RWPE2 (cell line): ENCODE results near the gene PIK3CD.
"Not testable (repeated sequence)": the region's sequence is repeated elsewhere in the genome, so short reads cannot be mapped to it uniquely, and the experiment has no call there.

Experiments used
- ATAC-seq: fragments of 200-7000 bp; cut with Tn5 transposase; 3 replicates; pipeline ENCODE4 v1.9.1; 2021; ENCODE audit warnings: low read depth
- DNase-seq: peaks from one replicate; pipeline ENCODE4 v3.0.0-alpha.2; 2020; ENCODE audit warnings: low spot score
- H3K27ac ChIP-seq: fragments of 450-650 bp; 2 replicates; pipeline ENCODE4 v1.5.1; 2017; ENCODE audit warnings: mild to moderate bottlenecking; ENCODE audit not compliant: poor library complexity, severe bottlenecking
- H3K27me3 ChIP-seq: fragments of 250-450 bp; sonication (Bioruptor Pico); 2 replicates; pipeline ENCODE4 v1.5.1; 2021; ENCODE audit warnings: mild to moderate bottlenecking, moderate library complexity; ENCODE audit not compliant: insufficient read depth, poor library complexity, severe bottlenecking
- H3K36me3 ChIP-seq: fragments of 250-450 bp; sonication (Bioruptor Pico); 2 replicates; pipeline ENCODE4 v1.5.1; 2020; ENCODE audit warnings: low read depth, mild to moderate bottlenecking, moderate library complexity
- H3K4me1 ChIP-seq: fragments of 250-450 bp; sonication (Bioruptor Pico); 2 replicates; pipeline ENCODE4 v1.5.1; 2021; ENCODE audit warnings: mild to moderate bottlenecking, moderate library complexity; ENCODE audit not compliant: insufficient read depth, poor library complexity, severe bottlenecking
- H3K4me3 ChIP-seq: fragments of 250-450 bp; sonication (Bioruptor Pico); 2 replicates; pipeline ENCODE4 v1.5.1; 2021; ENCODE audit warnings: mild to moderate bottlenecking, moderate library complexity; ENCODE audit not compliant: severe bottlenecking
- H3K9me3 ChIP-seq: fragments of 250-450 bp; sonication (Bioruptor Pico); 2 replicates; pipeline ENCODE4 v1.5.1; 2021; ENCODE audit warnings: mild to moderate bottlenecking, moderate library complexity; ENCODE audit not compliant: severe bottlenecking
- CTCF ChIP-seq: fragments of 450-650 bp; IDR thresholded peaks from one replicate; pipeline ENCODE4 v1.5.1; 2017; ENCODE audit warnings: mild to moderate bottlenecking, moderate library complexity; ENCODE audit not compliant: poor library complexity, severe bottlenecking

Gene PIK3CD

GRCh38 chr1:9706178-9706577, 54.6 kb downstream of the PIK3CD start:
- H3K4me3 ChIP-seq: no peak overlapping the region
- peak overlapping the region; percentile 42 for H3K27ac ChIP-seq
- peaks cover 6% of the 10 kb centered on the region for H3K36me3 ChIP-seq
- ATAC-seq (no peak), DNase-seq (no peak)
- TF ChIP-seq CTCF: no peak
- no peaks in the 10 kb centered on the region for H3K9me3 ChIP-seq
- no peaks in the 10 kb centered on the region for H3K27me3 ChIP-seq
- peaks cover 13% of the 10 kb centered on the region for H3K4me1 ChIP-seq

GRCh38 chr1:9710037-9710436, 58.5 kb downstream of the PIK3CD start:
- Histone ChIP-seq H3K9me3 (no peaks in the 10 kb centered on the region), H3K4me1 (peaks cover 6% of the 10 kb centered on the region), H3K27ac (no peak overlapping the region), H3K27me3 (no peaks in the 10 kb centered on the region), H3K36me3 (peaks cover 15% of the 10 kb centered on the region), H3K4me3 (no peak overlapping the region)
- ATAC-seq (no peak), DNase-seq (no peak)
- TF ChIP-seq CTCF: no peak

- Histone ChIP-seq H3K9me3 (no peaks in the 10 kb centered on the region), H3K4me3 (no peak overlapping the region), H3K27me3 (no peaks in the 10 kb centered on the region), H3K36me3 (peaks cover 15% of the 10 kb centered on the region), H3K4me1 (no peaks in the 10 kb centered on the region), H3K27ac (no peak overlapping the region)
- no peak for TF ChIP-seq CTCF
- no peak for DNase-seq
- no peak for ATAC-seq
Observed at GRCh38 chr1:9711466-9712020, 60.0 kb downstream of the PIK3CD start.

GRCh38 chr1:9712767-9713166, 61.2 kb downstream of the PIK3CD start:
- ATAC-seq: not testable (repeated sequence)
- peaks cover 15% of the 10 kb centered on the region for H3K36me3 ChIP-seq

GRCh38 chr1:9714257-9714718, 62.8 kb downstream of the PIK3CD start:
- Histone ChIP-seq H3K9me3 (no peaks in the 10 kb centered on the region), H3K36me3 (peaks cover 17% of the 10 kb centered on the region), H3K4me3 (no peak overlapping the region), H3K27ac (no peak overlapping the region), H3K4me1 (no peaks in the 10 kb centered on the region), H3K27me3 (no peaks in the 10 kb centered on the region)
- DNase-seq (no peak), ATAC-seq (no peak)
- no peak for TF ChIP-seq CTCF

More at GRCh38 chr1:9712767-9713166, 61.2 kb downstream of the PIK3CD start:
- not testable (repeated sequence) for H3K27me3 ChIP-seq, H3K4me1 ChIP-seq, DNase-seq, H3K9me3 ChIP-seq, H3K4me3 ChIP-seq, H3K27ac ChIP-seq
